H1 (cell line): ENCODE data around the gene CNIH3.

Experiments
- EP300 ChIP-seq, 2 experiments: IDR thresholded peaks; 1 replicate in 1 of 2; 2 replicates in 1 of 2; pipeline ENCODE4 v1.6.1; 2011 to 2012; ENCODE audit warnings: low read depth in 2 of 2, low read length in 2 of 2, mild to moderate bottlenecking in 2 of 2, borderline replicate concordance in 1 of 2, inconsistent platforms in 1 of 2, moderate library complexity in 1 of 2
- EZH2 ChIP-seq: fragments of 200-600 bp; sonication (generic); IDR thresholded peaks from 2 replicates; pipeline ENCODE4 v1.7.1; 2012; ENCODE audit warnings: low read depth, mild to moderate bottlenecking, moderate library complexity, low read length, inconsistent platforms; ENCODE audit not compliant: severe bottlenecking
- KDM1A ChIP-seq: fragments of 200-600, 300-600 bp; sonication (generic); IDR thresholded peaks from 2 replicates; pipeline ENCODE4 v1.7.1; 2016; ENCODE audit warnings: mild to moderate bottlenecking, low read length, borderline replicate concordance
- POLR2AphosphoS5 ChIP-seq: IDR thresholded peaks from 2 replicates; pipeline ENCODE4 v1.6.1; 2011; ENCODE audit warnings: low read depth, low read length
- TF ChIP-seq, protein P1 (sequence below), 3 experiments: IDR thresholded peaks; 1 replicate in 2 of 3; 2 replicates in 1 of 3; pipeline versions ENCODE4 v1.5.1 to v1.6.1; 2011; ENCODE audit warnings: low read length in 3 of 3, mild to moderate bottlenecking in 3 of 3, inconsistent platforms in 2 of 3, low read depth in 1 of 3, moderate library complexity in 1 of 3; ENCODE audit not compliant: insufficient read depth in 1 of 3; ENCODE audit errors: control extremely low read depth in 1 of 3

DNA sequence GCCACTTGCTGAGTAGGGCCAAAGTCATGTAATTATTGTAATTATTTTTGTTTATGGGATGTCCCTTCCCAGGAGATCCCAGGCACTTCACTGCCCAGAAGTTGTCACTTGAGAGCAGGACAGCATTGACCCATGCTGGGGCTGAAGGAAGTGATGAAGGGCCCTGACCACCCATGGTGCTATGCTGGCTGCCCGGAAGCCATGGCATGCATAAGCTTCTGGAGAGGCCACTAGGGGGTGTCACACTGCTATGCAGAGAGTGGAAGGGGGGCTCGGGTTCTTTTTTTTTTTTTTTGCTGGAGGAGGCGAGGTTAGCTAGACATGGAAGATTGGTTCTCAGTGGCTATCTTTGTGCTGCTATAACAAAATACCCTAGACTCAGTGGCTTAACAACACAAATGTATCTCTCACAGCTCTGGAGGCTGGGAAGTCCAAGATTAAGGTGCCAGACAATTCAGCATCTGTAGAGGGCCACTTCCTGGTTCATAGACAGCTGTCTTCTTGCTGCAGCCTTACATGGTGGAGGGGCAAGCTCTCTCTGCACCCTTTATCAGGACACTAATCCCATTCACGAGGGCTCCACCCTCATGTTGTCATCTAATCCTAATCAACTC is 84.9 kb downstream of the CNIH3 start:
- TF ChIP-seq EZH2 (no peak), KDM1A (no peak), EP300 (IDR thresholded peaks at IDR 0.05; ENCODE audit: borderline replicate concordance in 1 of 2, low read depth in 2 of 2, low read length in 2 of 2) (no peak), POLR2AphosphoS5 (no peak)
- TF ChIP-seq, protein P1, sequence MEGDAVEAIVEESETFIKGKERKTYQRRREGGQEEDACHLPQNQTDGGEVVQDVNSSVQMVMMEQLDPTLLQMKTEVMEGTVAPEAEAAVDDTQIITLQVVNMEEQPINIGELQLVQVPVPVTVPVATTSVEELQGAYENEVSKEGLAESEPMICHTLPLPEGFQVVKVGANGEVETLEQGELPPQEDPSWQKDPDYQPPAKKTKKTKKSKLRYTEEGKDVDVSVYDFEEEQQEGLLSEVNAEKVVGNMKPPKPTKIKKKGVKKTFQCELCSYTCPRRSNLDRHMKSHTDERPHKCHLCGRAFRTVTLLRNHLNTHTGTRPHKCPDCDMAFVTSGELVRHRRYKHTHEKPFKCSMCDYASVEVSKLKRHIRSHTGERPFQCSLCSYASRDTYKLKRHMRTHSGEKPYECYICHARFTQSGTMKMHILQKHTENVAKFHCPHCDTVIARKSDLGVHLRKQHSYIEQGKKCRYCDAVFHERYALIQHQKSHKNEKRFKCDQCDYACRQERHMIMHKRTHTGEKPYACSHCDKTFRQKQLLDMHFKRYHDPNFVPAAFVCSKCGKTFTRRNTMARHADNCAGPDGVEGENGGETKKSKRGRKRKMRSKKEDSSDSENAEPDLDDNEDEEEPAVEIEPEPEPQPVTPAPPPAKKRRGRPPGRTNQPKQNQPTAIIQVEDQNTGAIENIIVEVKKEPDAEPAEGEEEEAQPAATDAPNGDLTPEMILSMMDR (IDR thresholded peaks at IDR 0.05; ENCODE audit: control extremely low read depth in 1 of 3, insufficient read depth in 1 of 3, low read depth in 1 of 3, low read length in 3 of 3), result peak; percentile 64 to 83 (median 74)
